PC-3 (cell line): Measurements from ENCODE around the gene NT5DC1. TPM values are rescaled to one million over a fixed set of nuclear protein-coding genes. Genes with fewer than 3 reads are reported as not detected.

Source experiments
- ATAC-seq: fragments of 200-7000 bp; cut with Tn5 transposase; 2 replicates; pipeline ENCODE4 v1.9.1; 2020; ENCODE audit warnings: mild to moderate bottlenecking, moderate library complexity
- BruUV-seq: library from RNA; stranded (reverse); fragments of 400-500 nt; replicated peaks from 2 replicates; lab custom pipeline; 2021; lab: Mats Ljungman, UMichigan
- CTCF ChIA-PET: fragments of 300-600 bp; sonication (Branson Sonifier 250); formaldehyde crosslinking; loops from one replicate; lab custom pipeline; 2022; ENCODE audit warnings: antibody characterized with exemption; lab: Charles Lee
- POLR2A ChIA-PET: fragments of 300-600 bp; sonication (Branson Sonifier 250); formaldehyde crosslinking; loops from one replicate; lab custom pipeline; 2022; ENCODE audit warnings: antibody characterized with exemption; ENCODE audit not compliant: unreplicated experiment; lab: Charles Lee
- DNase-seq: peaks from one replicate; pipeline ENCODE4 v3.0.0-alpha.2; 2015
- H2AFZ ChIP-seq: fragments of 300-600 bp; sonication (generic); 2 replicates; pipeline ENCODE4 v1.6.0; 2016; ENCODE audit warnings: antibody characterized with exemption, low read length
- H3F3A ChIP-seq: fragments of 300-600 bp; sonication (generic); one replicate; pipeline ENCODE4 v1.6.0; 2017; ENCODE audit warnings: antibody characterized with exemption, low read length, control low read depth, mild to moderate bottlenecking; ENCODE audit not compliant: unreplicated experiment
- H3K27ac ChIP-seq: fragments of 300-600 bp; sonication (generic); 2 replicates; pipeline ENCODE4 v1.5.1; 2016; ENCODE audit warnings: mild to moderate bottlenecking, low read length
- H3K27me3 ChIP-seq: fragments of 300-600 bp; sonication (generic); 2 replicates; pipeline ENCODE4 v1.6.1; 2016; ENCODE audit warnings: low read length, mixed read lengths
- H3K36me3 ChIP-seq: fragments of 300-600 bp; sonication (generic); 2 replicates; pipeline ENCODE4 v1.6.1; 2016; ENCODE audit warnings: low read depth, mixed run types, low read length, mixed read lengths
- H3K4me1 ChIP-seq: fragments of 300-600 bp; sonication (generic); 2 replicates; pipeline ENCODE4 v1.5.1; 2016; ENCODE audit warnings: low read length; ENCODE audit not compliant: insufficient read depth
- H3K4me2 ChIP-seq: fragments of 300-600 bp; sonication (generic); 2 replicates; pipeline ENCODE4 v1.6.0; 2016; ENCODE audit warnings: low read length
- H3K4me3 ChIP-seq: fragments of 300-600 bp; sonication (generic); 2 replicates; pipeline ENCODE4 v1.5.1; 2016; ENCODE audit warnings: mild to moderate bottlenecking, low read length, mixed read lengths
- H3K79me2 ChIP-seq: fragments of 300-600 bp; sonication (generic); 2 replicates; pipeline ENCODE4 v1.6.1; 2017; ENCODE audit warnings: low read length, mixed read lengths
- H3K9ac ChIP-seq: fragments of 300-600 bp; sonication (generic); 2 replicates; pipeline ENCODE4 v1.6.0; 2016; ENCODE audit warnings: mild to moderate bottlenecking, low read length
- H3K9me2 ChIP-seq: fragments of 300-600 bp; sonication (generic); replicated peaks from 2 replicates; pipeline ENCODE4 v1.6.1; 2016; ENCODE audit warnings: mixed run types, low read length, mixed read lengths
- H3K9me3 ChIP-seq: fragments of 300-600 bp; sonication (generic); 2 replicates; pipeline ENCODE4 v1.6.1; 2016; ENCODE audit warnings: low read length, mixed read lengths
- H4K20me1 ChIP-seq: fragments of 300-600 bp; sonication (generic); 2 replicates; pipeline ENCODE4 v1.6.1; 2016; ENCODE audit warnings: low read length, mixed read lengths
- EZH2 ChIP-seq: fragments of 300-600 bp; sonication (generic); IDR thresholded peaks from one replicate; pipeline ENCODE4 v1.6.1; 2017; ENCODE audit warnings: antibody characterized with exemption, mild to moderate bottlenecking, low read length; ENCODE audit not compliant: unreplicated experiment
- EZH2phosphoT487 ChIP-seq: fragments of 300-600 bp; sonication (generic); IDR thresholded peaks from 2 replicates; pipeline ENCODE4 v1.6.1; 2018; ENCODE audit warnings: mild to moderate bottlenecking, antibody characterized with exemption, low read length, borderline replicate concordance
- intact Hi-C: fragments of 100-400 bp; cut with micrococcal nuclease; formaldehyde crosslinking; loops from 2 replicates; pipeline ENCODE4 v1.9.0; 2023
- total RNA-seq: library from RNA; depleted of rRNA; stranded (reverse); fragments of >200 nt; gene quantifications from 2 replicates; pipeline ENCODE4 v1.2.3, GENCODE V29; 2014
- TF ChIP-seq, protein P1 (sequence below): fragments of 300-600 bp; sonication (generic); conservative IDR thresholded peaks from 2 replicates; pipeline ENCODE4 v1.5.1; 2017; ENCODE audit warnings: antibody characterized with exemption, low read depth, mild to moderate bottlenecking, low read length

NT5DC1 gene
- total RNA-seq, 1 experiment from 2014 or later = 11.3 TPM

DNA sequence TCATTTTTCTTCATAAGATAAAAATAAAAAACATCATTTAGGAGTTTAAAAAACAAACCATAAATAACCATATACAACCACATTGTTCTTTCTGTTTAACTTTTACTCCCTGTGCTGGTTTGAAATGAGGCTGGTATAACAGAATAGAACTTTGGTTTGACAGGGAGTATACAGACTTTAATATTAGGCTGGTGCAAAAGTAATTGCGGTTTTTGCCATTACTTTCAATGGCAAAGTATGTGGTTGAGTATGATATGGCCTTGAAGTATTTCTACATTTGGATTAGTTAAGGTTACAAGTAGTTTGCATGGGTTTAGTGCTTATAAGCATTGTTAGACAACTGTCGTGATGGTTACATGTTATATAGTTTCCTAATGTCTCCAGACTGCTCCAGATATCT is 54.2 kb downstream of the NT5DC1 start:
- Histone ChIP-seq H3K4me3 (no peak overlapping the region), H2AFZ (no peak overlapping the region), H3K27me3 (no peaks in the 10 kb centered on the region), H3K9me3 (no peaks in the 10 kb centered on the region), H3K4me2 (no peak overlapping the region), H3K4me1 (no peaks in the 10 kb centered on the region), H3K79me2 (no peaks in the 10 kb centered on the region), H3K9me2 (no peaks in the 10 kb centered on the region), H3K27ac (no peak overlapping the region), H3K36me3 (no peaks in the 10 kb centered on the region), H3K9ac (no peak overlapping the region), H4K20me1 (no peaks in the 10 kb centered on the region), H3F3A (no peaks in the 10 kb centered on the region)
- intact Hi-C loops = no loop called here
- CTCF ChIA-PET = no interaction called here
- BruUV-seq = no TSS peak
- TF ChIP-seq, protein P1, sequence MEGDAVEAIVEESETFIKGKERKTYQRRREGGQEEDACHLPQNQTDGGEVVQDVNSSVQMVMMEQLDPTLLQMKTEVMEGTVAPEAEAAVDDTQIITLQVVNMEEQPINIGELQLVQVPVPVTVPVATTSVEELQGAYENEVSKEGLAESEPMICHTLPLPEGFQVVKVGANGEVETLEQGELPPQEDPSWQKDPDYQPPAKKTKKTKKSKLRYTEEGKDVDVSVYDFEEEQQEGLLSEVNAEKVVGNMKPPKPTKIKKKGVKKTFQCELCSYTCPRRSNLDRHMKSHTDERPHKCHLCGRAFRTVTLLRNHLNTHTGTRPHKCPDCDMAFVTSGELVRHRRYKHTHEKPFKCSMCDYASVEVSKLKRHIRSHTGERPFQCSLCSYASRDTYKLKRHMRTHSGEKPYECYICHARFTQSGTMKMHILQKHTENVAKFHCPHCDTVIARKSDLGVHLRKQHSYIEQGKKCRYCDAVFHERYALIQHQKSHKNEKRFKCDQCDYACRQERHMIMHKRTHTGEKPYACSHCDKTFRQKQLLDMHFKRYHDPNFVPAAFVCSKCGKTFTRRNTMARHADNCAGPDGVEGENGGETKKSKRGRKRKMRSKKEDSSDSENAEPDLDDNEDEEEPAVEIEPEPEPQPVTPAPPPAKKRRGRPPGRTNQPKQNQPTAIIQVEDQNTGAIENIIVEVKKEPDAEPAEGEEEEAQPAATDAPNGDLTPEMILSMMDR = no peak
- no peak for TF ChIP-seq EZH2
- TF ChIP-seq EZH2phosphoT487 = no peak
- no peak for ATAC-seq
- no peak for DNase-seq
- POLR2A ChIA-PET = no interaction called here

DNA sequence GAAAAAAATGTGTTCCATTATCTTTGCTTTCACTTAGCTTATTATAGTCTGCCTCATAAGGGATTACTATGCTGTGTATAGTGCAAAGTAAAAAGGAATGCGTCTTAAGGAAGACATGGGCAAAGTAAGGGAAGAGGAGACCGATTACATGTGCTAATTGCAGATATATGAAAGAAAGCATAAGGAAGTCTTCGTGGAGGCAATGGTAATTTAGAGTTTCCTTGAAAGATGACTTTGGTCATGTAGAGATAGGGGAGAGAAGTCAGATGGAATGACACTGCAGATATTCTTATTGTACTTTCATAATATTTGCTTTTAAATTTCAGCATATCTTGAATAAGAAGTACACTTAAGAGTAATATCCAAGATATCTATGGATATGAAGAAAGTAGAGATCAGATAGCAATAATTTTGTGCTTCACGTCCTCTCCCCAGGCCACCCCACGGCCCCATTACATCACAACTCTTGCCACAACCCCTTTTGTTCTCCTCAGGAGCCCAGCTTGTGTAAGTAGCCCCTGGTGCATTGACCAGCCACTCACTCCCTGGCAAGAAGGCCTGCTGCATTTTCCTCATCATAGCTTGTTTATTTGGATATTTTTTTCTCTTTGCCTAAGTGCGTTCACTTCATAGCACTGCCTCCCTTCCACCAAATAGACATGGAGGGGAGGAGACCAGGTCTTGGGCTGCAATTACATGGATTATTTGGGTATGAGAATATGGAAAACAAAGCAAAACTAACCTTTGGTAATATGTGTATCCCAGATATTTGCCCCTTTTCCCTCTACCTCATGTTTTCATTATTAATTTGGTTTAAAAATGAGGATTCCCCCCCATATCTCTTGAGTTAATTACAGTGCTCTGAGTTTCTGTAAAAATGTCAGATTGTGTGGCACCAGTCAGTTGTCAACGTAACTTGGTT is 56.0 kb downstream of the NT5DC1 start:
- H3K9me3 ChIP-seq = no peaks in the 10 kb centered on the region
- H3K9me2 ChIP-seq = no peaks in the 10 kb centered on the region
- no peak for ATAC-seq
- no peaks in the 10 kb centered on the region for H3K79me2 ChIP-seq
- no peak for DNase-seq
- no peaks in the 10 kb centered on the region for H3K27me3 ChIP-seq
- no peaks in the 10 kb centered on the region for H3K36me3 ChIP-seq
- H3K9ac ChIP-seq = no peak overlapping the region
- TF ChIP-seq EZH2phosphoT487 (no peak), EZH2 (no peak)
- TF ChIP-seq, protein P1 = no peak
- no TSS peak for BruUV-seq
- H3K4me2 ChIP-seq = no peak overlapping the region
- intact Hi-C loops = no loop called here
- no peaks in the 10 kb centered on the region for H3K4me1 ChIP-seq
- H3K27ac ChIP-seq = no peak overlapping the region
- no peak overlapping the region for H3K4me3 ChIP-seq
- no peaks in the 10 kb centered on the region for H3F3A ChIP-seq
- CTCF ChIA-PET = no interaction called here
- POLR2A ChIA-PET = no interaction called here
- H2AFZ ChIP-seq = no peak overlapping the region
- no peaks in the 10 kb centered on the region for H4K20me1 ChIP-seq

DNA sequence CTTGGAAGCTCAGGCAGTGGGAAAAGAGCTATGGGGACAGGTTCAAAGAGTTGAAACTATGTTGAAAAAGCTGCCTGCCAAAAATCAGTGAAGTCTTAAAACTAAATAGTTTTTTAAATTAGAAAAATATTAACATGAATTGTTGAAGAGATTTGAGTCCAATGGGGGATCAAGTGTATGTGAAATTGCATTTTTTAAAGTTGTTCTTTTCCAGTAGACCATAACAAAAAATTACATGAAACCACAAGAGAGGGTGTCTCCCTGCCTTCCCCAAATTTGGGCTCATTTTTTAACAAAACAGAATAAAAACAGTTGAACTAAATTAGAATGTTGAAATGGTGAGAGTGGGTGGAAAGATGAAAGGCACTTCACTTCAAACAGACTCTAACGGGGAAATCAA is 56.7 kb downstream of the NT5DC1 start:
- no peak for DNase-seq
- intact Hi-C loops = no loop called here
- H3K9me3 ChIP-seq = no peaks in the 10 kb centered on the region
- ChIA-PET POLR2A (no interaction called here), CTCF (no interaction called here)
- no peaks in the 10 kb centered on the region for H3K9me2 ChIP-seq
- H3K79me2 ChIP-seq = no peaks in the 10 kb centered on the region
- no peak overlapping the region for H2AFZ ChIP-seq
- no peaks in the 10 kb centered on the region for H3K4me1 ChIP-seq
- no peak overlapping the region for H3K4me3 ChIP-seq
- no peak overlapping the region for H3K9ac ChIP-seq
- BruUV-seq = no TSS peak
- no peak overlapping the region for H3K4me2 ChIP-seq
- H4K20me1 ChIP-seq = no peaks in the 10 kb centered on the region
- no peak for TF ChIP-seq EZH2
- no peak for TF ChIP-seq EZH2phosphoT487
- TF ChIP-seq, protein P1 = no peak
- no peaks in the 10 kb centered on the region for H3K27me3 ChIP-seq
- no peaks in the 10 kb centered on the region for H3F3A ChIP-seq
- ATAC-seq = no peak
- no peaks in the 10 kb centered on the region for H3K36me3 ChIP-seq
- H3K27ac ChIP-seq = no peak overlapping the region
